Stomach smooth muscle (tissue), 2 donors: ENCODE data around the gene CCL22.
"Not testable (repeated sequence)": the region's sequence is repeated elsewhere in the genome, so short reads cannot be mapped to it uniquely, and the experiment has no call there.

Experiments used
- H3K27ac ChIP-seq: one replicate; pipeline ENCODE4 v1.7.0; 2013; ENCODE audit warnings: mild to moderate bottlenecking, low read length, inconsistent platforms
- H3K27me3 ChIP-seq, 2 donors: one replicate each; pipeline ENCODE4 v1.7.0; 2013; ENCODE audit warnings: low read length in 2 of 2; ENCODE audit not compliant: insufficient read depth in 2 of 2, control insufficient read depth in 1 of 2
- H3K36me3 ChIP-seq, 2 donors: one replicate each; pipeline ENCODE4 v1.7.0; 2013; ENCODE audit warnings: low read length in 2 of 2; ENCODE audit not compliant: control insufficient read depth in 2 of 2, insufficient read depth in 2 of 2
- H3K4me1 ChIP-seq: one replicate; pipeline ENCODE4 v1.7.0; 2013; ENCODE audit warnings: low read length; ENCODE audit not compliant: control insufficient read depth, insufficient read depth
- H3K4me3 ChIP-seq, 2 donors: one replicate each; pipeline ENCODE4 v1.7.0; 2013; ENCODE audit warnings: low read length in 2 of 2
- H3K9ac ChIP-seq, 2 donors: one replicate each; pipeline ENCODE4 v1.7.0; 2013; ENCODE audit warnings: low read length in 2 of 2, mild to moderate bottlenecking in 1 of 2
- H3K9me3 ChIP-seq, 2 donors: one replicate each; pipeline ENCODE4 v1.7.0; 2013; ENCODE audit warnings: low read length in 2 of 2; ENCODE audit not compliant: control insufficient read depth in 2 of 2
- donor health status: healthy.
- donor health status: Pancreatic carcinoma.

The CCL22 gene

GRCh38 chr16:57329718-57330327, 28.8 kb upstream of the CCL22 start:
- H3K4me1 ChIP-seq = no peaks in the 10 kb centered on the region
- no peak overlapping the region for H3K27ac ChIP-seq
- peaks cover 0 to 3% of the 10 kb centered on the region in 2 donors for H3K9me3 ChIP-seq
- H3K4me3 ChIP-seq = no peak overlapping the region
- H3K9ac ChIP-seq = no peak overlapping the region
- no peaks in the 10 kb centered on the region for H3K36me3 ChIP-seq
- no peaks in the 10 kb centered on the region for H3K27me3 ChIP-seq

- Histone ChIP-seq H3K36me3 (no peaks in the 10 kb centered on the region), H3K4me1 (no peaks in the 10 kb centered on the region), H3K27me3 (no peaks in the 10 kb centered on the region), H3K9me3 (peaks cover 0 to 2% of the 10 kb centered on the region in 2 donors), H3K4me3 (no peak overlapping the region), H3K27ac (no peak overlapping the region), H3K9ac (no peak overlapping the region)
These were observed 27.2 kb upstream of the CCL22 start for GRCh38 chr16:57331355-57331754.

- Histone ChIP-seq H3K9ac (no peak overlapping the region), H3K36me3 (no peaks in the 10 kb centered on the region), H3K27ac (no peak overlapping the region), H3K27me3 (no peaks in the 10 kb centered on the region), H3K4me3 (no peak overlapping the region), H3K4me1 (no peaks in the 10 kb centered on the region), H3K9me3 (no peaks in the 10 kb centered on the region)
These were observed 25.2 kb upstream of the CCL22 start for GRCh38 chr16:57333402-57333801.

GRCh38 chr16:57335366-57335765, 23.2 kb upstream of the CCL22 start:
- Histone ChIP-seq H3K9me3 (no peaks in the 10 kb centered on the region), H3K36me3 (no peaks in the 10 kb centered on the region), H3K27me3 (no peaks in the 10 kb centered on the region)

GRCh38 chr16:57341062-57341440, 17.5 kb upstream of the CCL22 start:
- Histone ChIP-seq H3K4me1 (no peaks in the 10 kb centered on the region), H3K36me3 (no peaks in the 10 kb centered on the region), H3K9ac (no peak overlapping the region), H3K9me3 (no peaks in the 10 kb centered on the region), H3K27ac (no peak overlapping the region), H3K4me3 (no peak overlapping the region), H3K27me3 (peaks cover 0 to 2% of the 10 kb centered on the region in 2 donors)

More at GRCh38 chr16:57335366-57335765, 23.2 kb upstream of the CCL22 start:
- H3K27ac ChIP-seq = no peak overlapping the region
- H3K9ac ChIP-seq = no peak overlapping the region
- H3K4me1 ChIP-seq = no peaks in the 10 kb centered on the region
- no peak overlapping the region for H3K4me3 ChIP-seq

GRCh38 chr16:57341441-57342303, 16.9 kb upstream of the CCL22 start:
- Histone ChIP-seq H3K36me3 (no peaks in the 10 kb centered on the region), H3K4me1 (no peaks in the 10 kb centered on the region), H3K9me3 (no peaks in the 10 kb centered on the region), H3K27ac (no peak overlapping the region), H3K9ac (no peak overlapping the region), H3K4me3 (no peak overlapping the region), H3K27me3 (peaks cover 0 to 2% of the 10 kb centered on the region in 2 donors)

GRCh38 chr16:57342606-57343005, 16.0 kb upstream of the CCL22 start:
- H3K36me3 ChIP-seq, H3K27ac ChIP-seq, H3K9ac ChIP-seq, H3K9me3 ChIP-seq, H3K4me3 ChIP-seq, H3K4me1 ChIP-seq, H3K27me3 ChIP-seq: not testable (repeated sequence)

GRCh38 chr16:57343221-57343620, 15.4 kb upstream of the CCL22 start:
- peaks cover 0 to 3% of the 10 kb centered on the region in 2 donors for H3K9me3 ChIP-seq
- H3K9ac ChIP-seq = no peak overlapping the region
- H3K27ac ChIP-seq = no peak overlapping the region
- H3K27me3 ChIP-seq = peaks cover 0 to 2% of the 10 kb centered on the region in 2 donors
- no peaks in the 10 kb centered on the region for H3K4me1 ChIP-seq
- no peaks in the 10 kb centered on the region for H3K36me3 ChIP-seq
- no peak overlapping the region for H3K4me3 ChIP-seq

GRCh38 chr16:57344094-57344493, 14.5 kb upstream of the CCL22 start:
- not testable (repeated sequence) for H3K4me1 ChIP-seq, H3K9me3 ChIP-seq, H3K27ac ChIP-seq, H3K9ac ChIP-seq, H3K36me3 ChIP-seq, H3K27me3 ChIP-seq, H3K4me3 ChIP-seq

- no peaks in the 10 kb centered on the region for H3K36me3 ChIP-seq
- H3K9ac ChIP-seq = no peak overlapping the region
- H3K9me3 ChIP-seq = peaks cover 0 to 3% of the 10 kb centered on the region in 2 donors
- no peak overlapping the region for H3K4me3 ChIP-seq
- peaks cover 0 to 2% of the 10 kb centered on the region in 2 donors for H3K27me3 ChIP-seq
- H3K4me1 ChIP-seq = no peaks in the 10 kb centered on the region
- H3K27ac ChIP-seq = no peak overlapping the region
These were observed 13.6 kb upstream of the CCL22 start for GRCh38 chr16:57345021-57345420.

GRCh38 chr16:57345666-57346204, 12.8 kb upstream of the CCL22 start:
- H3K9me3 ChIP-seq = peaks cover 0 to 3% of the 10 kb centered on the region in 2 donors
- H3K27ac ChIP-seq = no peak overlapping the region
- H3K4me1 ChIP-seq = no peaks in the 10 kb centered on the region
- H3K9ac ChIP-seq = no peak overlapping the region
- H3K27me3 ChIP-seq = peaks cover 0 to 2% of the 10 kb centered on the region in 2 donors
- H3K4me3 ChIP-seq = no peak overlapping the region
- no peaks in the 10 kb centered on the region for H3K36me3 ChIP-seq
